ENCODE results near the gene RGS6. TPM values are rescaled to one million over a fixed set of nuclear protein-coding genes. Genes with fewer than 3 reads are reported as not detected.

RGS6 gene
- total and polyA plus RNA-seq, 4 donors: 0.21 to 5.4 (median 0.45) TPM

GRCh38 chr14:72501439-72501838 is 569.2 kb downstream of the RGS6 start:
- Histone ChIP-seq H3K27me3 (ENCODE audit: control insufficient read depth in 3 of 3, insufficient read depth in 3 of 3, low read length in 2 of 3) (no peaks in the 10 kb centered on the region), H3K4me1 (ENCODE audit: control insufficient read depth in 5 of 5, insufficient read depth in 5 of 5, low read length in 5 of 5) (no peaks in the 10 kb centered on the region), H3K9me3 (ENCODE audit: control insufficient read depth in 4 of 4, insufficient read depth in 3 of 4, low read length in 3 of 4) (peaks cover 0 to 2% (median 0%) of the 10 kb centered on the region in 4 donors), H3K27ac (ENCODE audit: low read depth in 1 of 2, low read length in 1 of 2) (no peak overlapping the region), H3K36me3 (ENCODE audit: control insufficient read depth in 4 of 4, insufficient read depth in 4 of 4, low read length in 4 of 4) (no peaks in the 10 kb centered on the region), H3K4me3 (no peak overlapping the region), H3K9ac (ENCODE audit: insufficient read depth in 1 of 2, low read length in 2 of 2) (no peak overlapping the region)
- no peak for DNase-seq
- WGBS, 2 donors: 90 to 93% methylated on average over 5 of the region's 5 CpGs
- TF ChIP-seq CTCF (IDR thresholded peaks at IDR 0.05; ENCODE audit: control extremely low read depth, extremely low read depth): no peak
- no peak for ATAC-seq (ENCODE audit: insufficient read depth, low FRiP score)

GRCh38 chr14:72503271-72503670 is 571.0 kb downstream of the RGS6 start:
- H3K4me3 ChIP-seq: no peak overlapping the region
- ATAC-seq (ENCODE audit: insufficient read depth, low FRiP score) (no peak), DNase-seq (no peak)
- no peak for TF ChIP-seq CTCF (IDR thresholded peaks at IDR 0.05; ENCODE audit: control extremely low read depth, extremely low read depth)
- no peaks in the 10 kb centered on the region for H3K36me3 ChIP-seq (ENCODE audit: control insufficient read depth in 4 of 4, insufficient read depth in 4 of 4, low read length in 4 of 4)
- H3K27ac ChIP-seq (ENCODE audit: low read depth in 1 of 2, low read length in 1 of 2): no peak overlapping the region
- no peaks in the 10 kb centered on the region for H3K4me1 ChIP-seq (ENCODE audit: control insufficient read depth in 5 of 5, insufficient read depth in 5 of 5, low read length in 5 of 5)
- no peaks in the 10 kb centered on the region for H3K27me3 ChIP-seq (ENCODE audit: control insufficient read depth in 3 of 3, insufficient read depth in 3 of 3, low read length in 2 of 3)
- no peak overlapping the region for H3K9ac ChIP-seq (ENCODE audit: insufficient read depth in 1 of 2, low read length in 2 of 2)
- H3K9me3 ChIP-seq (ENCODE audit: control insufficient read depth in 4 of 4, insufficient read depth in 3 of 4, low read length in 3 of 4): peaks cover 0 to 2% (median 0%) of the 10 kb centered on the region in 4 donors
- 80 to 95% methylated on average over 1 of the region's 1 CpG for WGBS, 2 donors

- Histone ChIP-seq H3K36me3 (ENCODE audit: control insufficient read depth in 4 of 4, insufficient read depth in 4 of 4, low read length in 4 of 4) (no peaks in the 10 kb centered on the region), H3K4me1 (ENCODE audit: control insufficient read depth in 5 of 5, insufficient read depth in 5 of 5, low read length in 5 of 5) (no peaks in the 10 kb centered on the region), H3K4me3 (no peak overlapping the region), H3K9me3 (ENCODE audit: control insufficient read depth in 4 of 4, insufficient read depth in 3 of 4, low read length in 3 of 4) (peaks cover 0 to 2% (median 0%) of the 10 kb centered on the region in 4 donors), H3K9ac (ENCODE audit: insufficient read depth in 1 of 2, low read length in 2 of 2) (no peak overlapping the region), H3K27ac (ENCODE audit: low read depth in 1 of 2, low read length in 1 of 2) (no peak overlapping the region), H3K27me3 (ENCODE audit: control insufficient read depth in 3 of 3, insufficient read depth in 3 of 3, low read length in 2 of 3) (no peaks in the 10 kb centered on the region)
- 92% methylated on average over 2 of the region's 2 CpGs for WGBS, 2 donors
- ATAC-seq (ENCODE audit: insufficient read depth, low FRiP score) (no peak), DNase-seq (no peak)
- TF ChIP-seq CTCF (IDR thresholded peaks at IDR 0.05; ENCODE audit: control extremely low read depth, extremely low read depth): no peak
Measured at GRCh38 chr14:72503696-72504368, 571.6 kb downstream of the RGS6 start.

GRCh38 chr14:72510566-72510965 is 578.3 kb downstream of the RGS6 start:
- H3K9me3 ChIP-seq (ENCODE audit: control insufficient read depth in 4 of 4, insufficient read depth in 3 of 4, low read length in 3 of 4): no peaks in the 10 kb centered on the region
- no peak overlapping the region for H3K4me3 ChIP-seq
- WGBS, 2 donors: 58 to 77% methylated on average over 4 of the region's 4 CpGs
- ATAC-seq (ENCODE audit: insufficient read depth, low FRiP score): no peak
- no peaks in the 10 kb centered on the region for H3K4me1 ChIP-seq (ENCODE audit: control insufficient read depth in 5 of 5, insufficient read depth in 5 of 5, low read length in 5 of 5)
- TF ChIP-seq CTCF (IDR thresholded peaks at IDR 0.05; ENCODE audit: control extremely low read depth, extremely low read depth): no peak
- H3K9ac ChIP-seq (ENCODE audit: insufficient read depth in 1 of 2, low read length in 2 of 2): no peak overlapping the region
- no peak overlapping the region for H3K27ac ChIP-seq (ENCODE audit: low read depth in 1 of 2, low read length in 1 of 2)
- no peaks in the 10 kb centered on the region for H3K36me3 ChIP-seq (ENCODE audit: control insufficient read depth in 4 of 4, insufficient read depth in 4 of 4, low read length in 4 of 4)
- H3K27me3 ChIP-seq (ENCODE audit: control insufficient read depth in 3 of 3, insufficient read depth in 3 of 3, low read length in 2 of 3): no peaks in the 10 kb centered on the region
- peak in 1 of 3 donors; percentile 34 for DNase-seq

Measured in lung (tissue), 12 donors.